Stimulated activated CD4-positive, alpha-beta T cell treated with anti-CD3 and anti-CD28 coated beads, Interleukin-2, amount 100 ng/mL, for 4 hours (primary cell): ENCODE measurements around the gene ATXN1.
A peak's percentile ranks its signal among the peaks of the same experiment; 100 is the strongest.

ENCODE experiments used
- DNase-seq: peaks from one replicate; pipeline ENCODE4 v3.0.0-alpha.2; 2020; ENCODE audit warnings: low read depth

Gene ATXN1

GRCh38 chr6:16743664-16744210 lies 17.5 kb downstream of the ATXN1 start:
- no peak for DNase-seq

- no peak for DNase-seq
Measured at GRCh38 chr6:16742116-16742515, 19.1 kb downstream of the ATXN1 start.

- no peak for DNase-seq
Measured at GRCh38 chr6:16741112-16742016, 19.9 kb downstream of the ATXN1 start.

- DNase-seq, result no peak
Measured at GRCh38 chr6:16740097-16740496, 21.2 kb downstream of the ATXN1 start.

- DNase-seq, result no peak
Measured at GRCh38 chr6:16739329-16739801, 21.9 kb downstream of the ATXN1 start.

GRCh38 chr6:16737925-16738324 lies 23.3 kb downstream of the ATXN1 start:
- no peak for DNase-seq

- DNase-seq, result no peak
Measured at GRCh38 chr6:16736856-16737775, 24.1 kb downstream of the ATXN1 start.

- DNase-seq, result no peak
Measured at GRCh38 chr6:16735014-16735413, 26.2 kb downstream of the ATXN1 start.

GRCh38 chr6:16733085-16733484 lies 28.2 kb downstream of the ATXN1 start:
- DNase-seq, result no peak

- DNase-seq, result peak; percentile 20
Measured at GRCh38 chr6:16731478-16732051, 29.7 kb downstream of the ATXN1 start.

- no peak for DNase-seq
Measured at GRCh38 chr6:16730738-16731477, 30.4 kb downstream of the ATXN1 start.

GRCh38 chr6:16729744-16730143 lies 31.5 kb downstream of the ATXN1 start:
- no peak for DNase-seq

- DNase-seq, result no peak
Measured at GRCh38 chr6:16729183-16729691, 32.0 kb downstream of the ATXN1 start.

GRCh38 chr6:16728513-16729182 lies 32.6 kb downstream of the ATXN1 start:
- DNase-seq, result no peak

- no peak for DNase-seq
Measured at GRCh38 chr6:16727996-16728395, 33.3 kb downstream of the ATXN1 start.

- DNase-seq, result no peak
Measured at GRCh38 chr6:16725145-16725864, 36.0 kb downstream of the ATXN1 start.

GRCh38 chr6:16723826-16724225 lies 37.4 kb downstream of the ATXN1 start:
- no peak for DNase-seq

GRCh38 chr6:16723402-16723801 lies 37.9 kb downstream of the ATXN1 start:
- DNase-seq, result no peak

- DNase-seq, result no peak
Measured at GRCh38 chr6:16722630-16723029, 38.6 kb downstream of the ATXN1 start.

GRCh38 chr6:16721977-16722376 lies 39.3 kb downstream of the ATXN1 start:
- no peak for DNase-seq
